H54 (cell line): ENCODE results near the gene VPS13D.
"Not testable (repeated sequence)": the region's sequence is repeated elsewhere in the genome, so short reads cannot be mapped to it uniquely, and the experiment has no call there.

Source experiments
- DNase-seq: peaks from one replicate; pipeline ENCODE4 v3.0.0; 2011; ENCODE audit warnings: low spot score, mixed read lengths; ENCODE audit not compliant: insufficient read length
- FAIRE-seq: peaks from 3 replicates; lab custom pipeline; 2011; peaks lifted over from hg19 to GRCh38; lab: Jason Lieb, UNC
- POLR2A ChIP-seq: IDR thresholded peaks from 2 replicates; pipeline ENCODE4 v1.6.1; 2011; ENCODE audit warnings: low read depth, mild to moderate bottlenecking, low read length

VPS13D gene

DNA sequence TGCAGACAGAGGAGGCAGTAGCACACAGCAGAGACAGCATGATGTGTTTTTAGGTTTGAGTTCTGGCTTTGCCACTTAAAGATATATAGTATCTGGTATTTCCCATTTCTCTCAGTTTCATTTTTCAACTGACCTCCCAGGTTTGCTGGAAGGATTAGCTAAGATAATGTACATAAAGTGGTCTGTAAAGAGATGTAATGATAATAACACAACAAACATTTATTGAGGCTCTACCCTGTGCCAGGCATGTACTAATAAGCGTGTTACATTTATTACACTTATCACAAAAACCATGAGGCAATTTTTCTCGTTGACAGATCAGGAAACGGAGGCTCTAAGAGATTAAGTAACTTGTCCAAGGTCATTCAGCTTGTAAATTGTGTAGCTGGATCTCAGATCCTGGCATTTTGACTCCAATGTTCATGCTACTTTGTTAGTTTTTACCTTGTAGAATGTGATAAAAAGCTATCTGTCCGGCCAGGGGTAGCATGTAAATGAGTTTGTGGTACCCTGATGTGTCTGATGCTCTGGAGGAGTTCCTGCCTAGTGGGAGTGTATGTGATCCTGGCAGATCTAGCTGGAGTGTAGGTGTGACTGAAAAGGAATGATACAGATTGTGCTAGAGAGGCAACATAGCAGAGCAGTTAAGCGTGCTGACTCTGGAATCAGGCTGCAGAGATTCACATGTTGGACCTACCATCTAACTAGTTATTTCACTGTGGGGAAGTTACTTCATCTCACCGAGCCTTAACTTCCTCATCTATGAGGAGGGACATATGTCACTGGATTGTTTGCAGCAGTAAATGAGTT, 146.6 kb downstream of the VPS13D start:
- no peak for TF ChIP-seq POLR2A
- no peak for FAIRE-seq
- no peak for DNase-seq

GRCh38 chr1:12380326-12381249, 150.8 kb downstream of the VPS13D start:
- DNase-seq = no peak
- FAIRE-seq = no peak
- TF ChIP-seq POLR2A = no peak

- TF ChIP-seq POLR2A = no peak
- DNase-seq = no peak
- no peak for FAIRE-seq
These were observed 153.2 kb downstream of the VPS13D start for GRCh38 chr1:12383001-12383400.

GRCh38 chr1:12383786-12384185, 154.0 kb downstream of the VPS13D start:
- DNase-seq (no peak), FAIRE-seq (no peak)
- no peak for TF ChIP-seq POLR2A

GRCh38 chr1:12384836-12385456, 155.1 kb downstream of the VPS13D start:
- no peak for DNase-seq
- no peak for FAIRE-seq
- no peak for TF ChIP-seq POLR2A

DNA sequence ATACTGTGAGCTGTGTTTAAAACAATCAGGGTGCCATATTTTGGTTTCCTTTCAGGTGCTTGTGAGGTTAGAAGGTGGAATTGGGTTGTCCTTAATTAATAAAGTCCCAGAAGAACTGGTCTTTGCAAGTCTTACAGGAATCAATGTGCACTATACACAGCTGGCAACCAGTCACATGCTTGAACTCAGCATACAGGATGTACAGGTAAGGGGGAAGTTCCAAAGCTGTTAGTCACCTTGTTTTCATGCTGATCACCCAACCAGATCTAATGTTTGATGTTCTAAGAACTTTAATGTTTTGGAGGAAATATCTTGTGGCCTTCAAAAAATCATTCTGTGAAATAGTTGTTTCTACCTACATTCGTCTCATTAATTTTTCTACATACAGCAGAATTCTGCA, 156.3 kb downstream of the VPS13D start:
- no peak for TF ChIP-seq POLR2A
- FAIRE-seq (no peak), DNase-seq (no peak)

- no peak for FAIRE-seq
- DNase-seq = no peak
- TF ChIP-seq POLR2A = no peak
These were observed 157.8 kb downstream of the VPS13D start for GRCh38 chr1:12387641-12388040.

GRCh38 chr1:12390296-12390695, 160.5 kb downstream of the VPS13D start:
- not testable (repeated sequence) for DNase-seq, FAIRE-seq

DNA sequence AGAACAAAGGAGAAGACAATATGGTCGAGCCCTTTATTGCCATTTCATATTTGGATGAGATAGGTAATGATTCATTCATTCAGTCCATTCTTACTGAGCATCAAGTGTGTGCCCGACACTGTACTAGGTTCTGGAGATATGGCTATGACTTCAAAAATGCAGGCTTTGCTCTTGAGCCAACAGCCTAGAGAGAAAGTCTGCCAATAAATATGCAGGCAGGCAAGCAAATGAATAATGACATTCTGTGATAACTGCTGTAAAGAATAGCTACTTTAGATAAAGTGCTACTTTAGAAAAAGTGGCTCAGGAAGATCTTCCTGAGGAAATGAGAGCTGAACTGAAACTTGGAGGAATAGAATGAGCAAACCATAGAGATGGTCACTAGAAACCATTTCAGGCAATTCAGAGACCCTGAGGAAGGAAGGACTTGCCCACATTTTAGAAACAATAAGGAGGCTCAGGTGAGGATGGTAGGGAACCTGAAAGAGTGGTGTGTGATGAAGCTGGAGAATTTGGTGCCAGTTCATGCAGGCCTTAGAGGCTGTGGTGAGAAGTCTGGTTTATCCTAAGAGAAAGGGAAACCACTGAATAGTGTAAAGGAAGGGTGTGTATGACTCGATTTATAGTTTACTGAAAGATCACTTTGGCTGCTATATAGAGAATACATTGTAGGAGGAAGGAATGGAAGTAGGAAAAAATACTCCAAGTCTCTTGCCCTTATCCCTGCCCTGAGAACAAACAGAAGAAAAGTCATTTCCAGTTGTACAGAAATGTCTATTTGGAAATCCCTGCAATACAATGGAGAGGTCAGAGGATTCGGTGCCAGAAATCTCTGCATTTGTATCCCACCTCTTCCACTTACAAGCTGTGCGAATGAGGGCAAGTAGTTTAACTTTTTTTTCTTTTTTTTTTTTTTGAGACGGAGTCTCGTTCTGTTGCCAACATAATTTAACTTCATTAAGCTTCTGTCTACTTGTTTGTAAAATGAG, 167.9 kb downstream of the VPS13D start:
- FAIRE-seq = no peak
- DNase-seq = no peak
- TF ChIP-seq POLR2A = no peak

DNA sequence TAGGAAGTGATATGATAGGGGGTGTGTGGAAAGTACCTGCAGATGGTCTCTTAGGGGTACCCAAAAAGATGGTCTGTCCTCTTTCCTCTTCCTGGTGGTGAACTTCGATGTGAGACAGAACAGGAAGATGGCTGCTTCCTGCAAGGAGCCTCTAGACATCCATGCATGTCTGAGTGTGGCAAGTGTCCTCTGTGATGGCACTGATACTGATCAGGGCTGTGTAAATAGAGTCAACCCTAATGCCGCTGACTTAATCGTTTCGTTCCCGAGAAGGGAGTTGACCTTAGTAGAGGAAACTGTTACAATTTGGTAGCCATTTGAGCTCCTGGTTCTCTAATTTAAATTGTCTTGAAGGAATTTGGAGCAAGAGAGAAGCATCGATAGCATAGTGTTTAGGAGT, 168.6 kb downstream of the VPS13D start:
- no peak for DNase-seq
- FAIRE-seq = no peak
- TF ChIP-seq POLR2A = no peak

GRCh38 chr1:12400027-12400693, 170.3 kb downstream of the VPS13D start:
- no peak for FAIRE-seq
- DNase-seq = no peak
- TF ChIP-seq POLR2A = no peak

- no peak for TF ChIP-seq POLR2A
- FAIRE-seq (no peak), DNase-seq (no peak)
These were observed 172.4 kb downstream of the VPS13D start for GRCh38 chr1:12402159-12402673.
